HG03520 (cell line): ENCODE results near the gene FOSL1.

ENCODE experiments used
- ATAC-seq: cut with Tn5 transposase; IDR thresholded peaks from one replicate; pipeline ENCODE4 v1.9.1; 2021; ENCODE audit warnings: mild to moderate bottlenecking, moderate library complexity; ENCODE audit not compliant: unreplicated experiment

FOSL1 gene

DNA sequence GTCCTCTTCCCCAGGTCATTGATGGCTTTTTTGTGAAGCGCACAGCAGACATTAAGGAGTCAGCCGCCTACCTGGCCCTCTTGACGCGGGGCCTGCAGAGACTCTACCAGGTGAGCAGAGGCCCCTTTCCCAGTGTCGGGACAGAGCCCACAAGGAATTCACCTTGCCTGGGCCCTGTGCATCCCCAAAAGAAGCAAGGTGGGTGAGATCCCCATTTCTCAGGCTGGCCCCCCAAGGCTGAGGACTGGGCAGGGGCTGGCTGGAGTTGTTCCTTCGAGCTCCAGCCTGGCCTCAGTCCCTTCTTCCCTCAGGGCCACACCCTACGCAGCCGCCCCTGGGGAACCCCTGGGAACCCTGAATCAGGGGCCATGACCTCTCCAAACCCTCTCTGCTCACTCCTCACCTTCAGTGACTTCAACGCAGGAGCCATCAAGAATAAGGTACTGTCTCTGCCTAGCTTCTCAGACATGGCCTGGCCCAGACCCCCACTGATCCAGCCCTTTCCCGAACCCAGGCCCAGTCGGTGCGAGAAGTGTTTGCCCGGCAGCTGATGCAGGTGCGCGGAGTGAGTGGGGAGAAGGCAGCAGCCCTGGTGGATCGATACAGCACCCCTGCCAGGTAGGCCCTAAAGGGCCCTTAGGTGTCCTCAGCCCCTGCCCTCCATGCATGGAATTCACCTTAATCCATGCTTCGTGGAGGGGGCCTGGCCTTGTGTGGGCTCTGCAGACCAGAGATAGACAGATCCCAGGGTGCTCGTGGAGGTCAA lies 35.3 kb downstream of the FOSL1 start:
- ATAC-seq = no peak

DNA sequence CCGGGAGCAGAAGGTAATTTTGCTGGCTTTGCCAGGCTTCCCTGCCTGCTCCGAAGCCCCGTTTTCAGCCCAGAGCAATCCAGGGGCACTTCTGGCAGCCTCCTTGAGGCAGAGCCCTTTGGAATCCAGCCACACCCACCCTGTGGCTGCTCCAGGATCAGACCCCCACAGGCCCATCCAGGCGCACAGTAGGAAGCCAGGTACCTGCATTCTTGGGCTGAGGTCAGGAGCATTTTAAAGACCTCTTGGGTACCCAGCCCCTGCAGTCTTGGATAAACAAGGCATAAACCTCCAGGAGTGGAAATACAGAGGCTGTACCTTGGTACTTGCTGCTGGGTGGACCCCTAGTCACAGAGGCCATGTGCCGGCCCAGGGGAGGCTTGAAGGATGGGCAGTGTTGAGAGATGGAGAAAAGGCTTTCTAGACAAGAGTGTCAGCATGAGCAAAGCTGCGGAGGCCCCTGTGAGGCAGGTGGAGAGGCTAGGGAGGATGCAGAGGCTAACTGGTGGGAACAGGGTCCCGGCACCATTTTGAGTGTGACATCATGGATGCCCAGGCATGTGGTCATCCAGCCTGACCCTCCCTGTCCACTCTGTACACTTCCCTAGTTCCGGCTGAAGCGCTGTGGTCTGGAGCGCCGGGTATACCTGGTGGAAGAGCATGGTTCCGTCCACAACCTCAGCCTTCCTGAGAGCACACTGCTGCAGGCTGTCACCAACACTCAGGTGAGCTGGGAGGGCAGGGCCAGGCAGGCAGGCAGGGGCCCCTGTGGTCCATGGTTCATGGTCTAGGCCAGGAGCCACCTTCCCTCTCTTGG lies 36.1 kb downstream of the FOSL1 start:
- ATAC-seq = no peak

DNA sequence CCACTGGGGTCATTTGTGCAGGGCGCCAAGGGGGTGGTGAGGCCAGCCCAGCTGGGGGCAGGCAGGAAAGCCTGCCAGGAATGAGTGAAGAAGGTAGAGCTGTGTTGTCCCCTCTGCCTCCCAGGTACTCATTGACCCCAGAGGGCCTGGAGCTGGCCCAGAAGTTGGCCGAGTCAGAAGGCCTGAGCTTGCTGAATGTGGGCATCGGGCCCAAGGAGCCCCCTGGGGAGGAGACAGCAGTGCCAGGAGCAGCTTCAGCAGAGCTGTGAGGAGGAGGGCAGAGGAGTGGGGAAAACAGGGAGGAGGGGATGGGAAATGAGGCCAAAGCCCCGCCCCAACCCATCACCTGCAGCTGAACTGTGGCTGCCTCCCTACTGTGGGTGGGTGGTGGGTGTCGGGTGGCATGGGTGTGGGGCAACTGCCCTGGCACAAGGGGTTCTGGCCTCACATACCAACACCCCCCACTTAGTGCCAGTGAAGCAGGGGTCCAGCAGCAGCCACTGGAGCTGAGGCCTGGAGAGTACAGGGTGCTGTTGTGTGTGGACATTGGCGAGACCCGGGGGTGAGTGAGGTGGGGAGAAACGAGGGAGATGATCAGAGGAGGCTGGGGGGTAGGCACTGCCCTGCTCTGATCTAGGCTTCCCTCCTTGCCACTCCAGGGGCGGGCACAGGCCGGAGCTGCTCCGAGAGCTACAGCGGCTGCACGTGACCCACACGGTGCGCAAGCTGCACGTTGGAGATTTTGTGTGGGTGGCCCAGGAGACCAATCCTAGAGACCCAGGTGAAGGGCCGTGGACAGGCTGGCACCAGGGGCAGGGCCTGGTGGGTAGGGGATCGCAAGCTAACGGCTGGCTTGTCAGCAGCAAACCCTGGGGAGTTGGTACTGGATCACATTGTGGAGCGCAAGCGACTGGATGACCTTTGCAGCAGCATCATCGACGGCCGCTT lies 37.0 kb downstream of the FOSL1 start:
- no peak for ATAC-seq

DNA sequence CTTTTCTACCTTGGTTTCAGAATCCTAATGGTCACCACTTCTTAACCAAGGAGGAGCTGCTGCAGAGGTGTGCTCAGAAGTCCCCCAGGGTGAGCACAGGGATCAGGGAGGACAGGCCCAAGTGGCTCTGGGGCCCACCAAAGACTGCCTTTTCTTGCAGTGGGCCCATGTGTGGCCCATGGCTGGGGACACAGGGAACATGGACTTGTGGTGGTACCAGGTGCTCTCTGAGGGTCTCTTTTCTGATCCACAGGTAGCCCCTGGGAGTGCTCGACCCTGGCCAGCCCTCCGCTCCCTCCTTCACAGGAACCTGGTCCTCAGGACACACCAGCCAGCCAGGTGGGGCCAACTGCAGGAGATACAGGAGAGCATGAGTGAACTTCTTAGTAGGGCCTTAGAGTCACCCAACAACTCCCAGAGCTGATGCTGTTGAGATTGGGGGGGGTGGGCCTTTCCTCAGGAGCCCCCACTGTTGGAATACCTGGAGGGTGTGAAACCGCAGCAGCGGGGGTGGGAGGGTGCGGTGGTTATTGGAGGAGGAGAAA lies 37.9 kb downstream of the FOSL1 start:
- no peak for ATAC-seq

DNA sequence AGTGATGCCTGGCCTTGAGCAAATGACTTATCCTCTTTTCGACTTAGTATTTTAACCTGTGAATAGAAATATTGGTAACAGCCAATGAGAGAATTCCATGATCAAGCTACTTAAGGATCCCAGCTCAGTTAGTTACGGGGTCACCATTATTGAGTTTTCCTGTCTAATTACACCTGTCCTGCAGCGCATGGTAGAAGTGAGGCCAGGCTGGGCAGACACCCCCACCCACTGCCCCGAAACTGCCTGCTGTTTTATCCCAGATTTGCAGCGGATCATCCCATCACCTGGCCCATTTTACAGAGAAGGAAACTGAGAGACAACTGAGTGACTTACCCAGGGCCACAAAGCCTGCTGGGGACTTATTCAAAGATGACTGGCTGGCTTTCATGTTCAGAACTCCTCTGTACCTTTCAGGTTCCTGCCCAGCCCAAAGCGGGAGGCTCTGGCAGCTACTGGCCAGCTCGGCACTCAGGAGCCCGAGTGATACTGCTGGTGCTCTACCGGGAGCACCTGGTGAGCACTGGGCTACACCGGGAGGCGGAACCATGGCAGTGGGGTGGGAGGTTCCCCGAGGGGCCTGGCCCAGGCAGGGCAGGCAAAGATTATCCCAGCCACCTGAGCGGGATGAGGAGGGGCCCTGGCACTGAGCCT lies 38.5 kb downstream of the FOSL1 start:
- no peak for ATAC-seq

DNA sequence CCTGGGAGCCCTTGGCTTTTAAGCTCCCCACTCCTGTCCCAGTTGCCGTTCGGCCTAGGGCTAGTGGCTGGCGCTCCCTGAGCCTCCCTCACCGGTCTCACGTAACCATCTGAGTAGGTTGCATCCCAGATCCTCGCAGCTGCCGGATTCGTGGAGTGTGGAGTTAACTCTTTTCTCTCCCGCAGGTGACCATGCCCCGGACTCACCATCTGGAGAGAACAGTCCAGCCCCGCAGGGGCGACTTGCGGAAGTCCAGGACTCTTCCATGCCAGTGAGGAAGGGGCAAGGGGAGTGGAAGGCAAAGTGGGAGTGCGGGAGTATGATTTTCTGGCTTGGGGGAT lies 39.1 kb downstream of the FOSL1 start:
- ATAC-seq = no peak

DNA sequence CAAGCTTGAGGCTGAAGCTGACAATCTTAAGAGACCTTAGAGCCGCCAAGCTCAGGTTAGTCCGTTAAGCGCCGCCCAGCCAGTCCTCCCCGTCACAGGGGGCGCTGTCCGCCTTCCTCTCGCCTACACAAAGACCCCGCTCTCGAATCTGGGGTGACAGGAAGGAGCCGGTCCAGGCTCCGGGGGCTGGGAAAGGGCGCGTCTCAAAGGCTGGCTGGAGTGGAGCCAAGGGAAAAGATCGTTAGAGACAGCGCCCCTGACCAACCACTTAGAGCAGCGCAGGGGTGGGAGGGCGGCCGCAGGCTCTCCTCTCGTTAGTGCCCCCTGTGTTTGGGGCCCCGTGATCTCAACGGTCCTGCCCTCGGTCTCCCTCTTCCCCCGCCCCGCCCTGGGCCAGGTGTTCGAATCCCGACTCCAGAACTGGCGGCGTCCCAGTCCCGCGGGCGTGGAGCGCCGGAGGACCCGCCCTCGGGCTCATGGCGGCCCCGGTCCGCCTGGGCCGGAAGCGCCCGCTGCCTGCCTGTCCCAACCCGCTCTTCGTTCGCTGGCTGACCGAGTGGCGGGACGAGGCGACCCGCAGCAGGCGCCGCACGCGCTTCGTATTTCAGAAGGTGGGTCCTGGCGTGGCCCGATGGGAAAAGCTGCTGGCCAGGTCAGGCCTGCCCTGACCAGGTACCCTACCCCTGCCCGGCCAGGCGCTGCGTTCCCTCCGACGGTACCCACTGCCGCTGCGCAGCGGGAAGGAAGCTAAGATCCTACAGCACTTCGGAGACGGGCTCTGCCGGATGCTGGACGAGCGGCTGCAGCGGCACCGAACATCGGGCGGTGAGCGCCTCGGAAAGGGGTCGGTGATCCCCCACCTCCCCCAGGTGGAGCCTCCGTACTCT lies 39.7 kb downstream of the FOSL1 start, which contains the start of gene MUS81:
Gene MUS81 (plus strand): TSS at position 156 of the 887 bp plus-strand sequence. CDS start 321 bp downstream, at position 477.
- no peak for ATAC-seq

DNA sequence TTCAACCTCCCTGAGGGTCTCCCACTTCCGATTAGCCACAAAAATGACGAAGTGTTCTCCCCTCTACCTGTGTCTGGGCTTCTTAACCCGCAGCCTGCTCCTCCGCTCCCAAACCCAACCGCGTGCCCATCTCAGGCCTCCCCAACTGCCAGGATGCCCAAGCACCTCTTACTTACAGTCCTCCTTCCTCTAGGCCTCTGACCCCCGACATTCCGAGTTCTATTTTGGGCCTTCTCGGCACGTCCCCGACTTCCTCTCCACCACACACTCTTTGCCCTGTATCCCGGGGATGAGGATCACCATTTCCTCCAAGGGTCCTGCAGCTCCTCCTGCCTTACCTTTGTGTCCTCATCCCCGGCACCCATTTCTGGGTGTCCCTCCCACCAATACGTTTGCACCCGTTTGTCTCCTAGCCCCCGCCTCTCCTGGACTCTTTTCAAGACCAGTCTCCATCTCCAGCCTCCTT lies 40.3 kb downstream of the FOSL1 start:
- no peak for ATAC-seq

DNA sequence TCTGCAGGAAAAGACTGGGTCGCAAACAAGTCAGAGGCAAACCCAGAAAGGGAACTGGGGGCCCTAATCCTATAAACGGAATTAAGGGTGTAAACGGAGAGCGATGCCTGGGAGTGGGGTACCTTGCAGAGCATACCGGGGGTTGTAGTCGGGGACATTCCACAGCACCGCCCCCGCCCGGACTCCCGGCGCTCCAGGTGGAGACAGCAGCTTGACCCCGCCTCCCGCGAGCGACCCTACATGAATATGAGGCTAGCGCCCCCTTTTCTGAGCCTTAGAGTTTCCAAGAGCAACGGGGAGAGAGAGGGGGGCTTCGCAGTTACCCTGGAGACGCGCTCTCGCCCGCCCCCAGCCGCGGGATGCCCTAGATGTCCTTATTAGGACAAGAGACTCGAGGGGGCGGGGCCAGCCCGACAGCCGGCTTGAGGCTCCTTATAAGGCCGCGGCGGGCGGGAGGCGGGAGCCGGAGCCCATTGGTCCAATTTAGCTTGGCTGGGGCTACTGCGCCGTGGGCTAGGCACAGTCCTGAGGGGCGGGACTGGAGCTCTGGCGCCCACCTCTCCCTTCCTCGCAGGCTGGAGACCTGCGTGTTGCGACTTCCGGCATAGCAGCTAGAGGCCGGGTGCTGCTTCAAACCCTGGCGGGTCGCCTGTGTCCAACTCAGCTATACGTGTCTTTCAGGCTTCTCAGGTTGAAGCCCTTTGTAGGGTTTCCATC lies 40.9 kb downstream of the FOSL1 start:
- ATAC-seq = peak; percentile 45

DNA sequence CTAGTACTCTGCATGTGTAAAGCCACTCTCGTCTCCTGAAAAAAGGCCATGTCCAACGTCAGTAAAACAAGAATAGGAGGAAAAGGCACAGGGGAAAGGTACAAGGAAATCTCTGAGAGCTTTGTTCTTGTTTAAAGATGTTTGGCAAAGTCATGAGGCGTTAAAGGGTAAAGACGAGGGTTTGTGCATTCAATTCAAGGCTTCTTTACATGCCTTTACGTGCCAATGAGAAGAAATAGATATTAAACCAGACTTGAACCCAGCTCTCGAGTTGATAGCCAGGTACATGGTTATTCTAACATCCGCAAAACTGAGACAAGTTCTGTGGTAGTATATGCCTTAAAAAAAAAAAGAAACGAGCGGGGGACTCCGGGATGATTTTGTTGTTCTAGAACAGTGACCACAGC lies 41.5 kb downstream of the FOSL1 start:
- no peak for ATAC-seq

DNA sequence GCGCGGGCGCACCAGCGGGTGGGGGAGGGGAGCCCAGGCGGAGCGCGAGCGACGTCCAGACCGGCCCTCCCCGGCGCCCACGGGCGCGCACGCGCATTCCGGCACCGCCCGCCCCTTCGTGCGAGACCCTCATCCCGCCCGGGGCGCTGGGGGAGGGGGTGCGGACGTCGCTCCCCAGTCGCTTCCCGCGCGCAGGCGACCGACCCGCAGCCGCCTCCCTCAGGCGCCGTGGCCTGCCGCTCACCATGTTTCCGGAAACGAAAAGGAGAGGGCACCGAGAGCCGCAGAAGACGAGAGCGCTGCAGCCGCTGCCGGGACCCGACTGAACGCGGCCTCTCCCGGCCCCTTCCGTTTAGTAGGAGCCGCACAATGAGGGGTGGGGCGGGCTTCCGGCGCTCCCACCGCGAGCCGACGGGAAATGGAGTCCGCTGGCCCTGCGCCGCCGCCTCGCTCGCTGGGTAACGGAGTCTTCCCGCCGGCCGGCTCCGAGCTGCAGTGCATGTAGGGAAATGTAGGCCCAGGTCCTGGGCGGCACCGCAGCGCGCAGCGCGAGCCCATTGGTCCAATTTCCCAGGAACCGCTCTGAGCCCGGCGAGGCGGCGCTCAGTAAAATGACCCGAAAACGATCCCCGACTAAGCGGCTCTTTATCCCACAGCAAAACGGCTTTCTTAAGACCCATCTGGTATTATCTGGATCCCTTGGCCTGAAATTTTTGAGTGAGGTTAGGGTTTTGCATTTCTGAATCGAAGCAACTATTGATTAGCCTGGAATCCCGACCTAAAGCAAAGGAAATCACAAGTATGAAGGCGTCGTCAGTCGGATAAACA lies 42.1 kb downstream of the FOSL1 start, which contains the start of gene CFL1:
Gene CFL1 (minus strand): TSS at position 328 of the 828 bp plus-strand sequence. CDS start 81 bp downstream, at position 247.
- peak; percentile 43 for ATAC-seq

DNA sequence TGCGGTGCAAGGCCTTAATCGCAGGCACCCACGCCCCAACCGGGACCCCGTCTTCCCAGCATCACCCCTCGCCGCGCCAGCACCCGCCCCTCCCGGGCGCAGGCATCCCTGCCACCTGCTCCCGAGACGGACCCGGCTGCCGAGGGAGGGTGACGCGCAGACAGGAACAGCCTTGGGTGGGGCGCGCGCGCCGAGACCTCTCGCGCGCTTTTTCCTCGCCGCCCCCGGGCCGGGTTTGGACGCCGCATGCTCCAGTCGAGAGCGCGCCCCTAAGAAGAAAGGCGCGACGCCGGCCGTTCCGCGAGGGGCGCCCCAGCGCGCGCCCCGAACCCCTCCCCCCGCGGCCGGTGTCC lies 42.7 kb downstream of the FOSL1 start:
- ATAC-seq = peak; percentile 1

DNA sequence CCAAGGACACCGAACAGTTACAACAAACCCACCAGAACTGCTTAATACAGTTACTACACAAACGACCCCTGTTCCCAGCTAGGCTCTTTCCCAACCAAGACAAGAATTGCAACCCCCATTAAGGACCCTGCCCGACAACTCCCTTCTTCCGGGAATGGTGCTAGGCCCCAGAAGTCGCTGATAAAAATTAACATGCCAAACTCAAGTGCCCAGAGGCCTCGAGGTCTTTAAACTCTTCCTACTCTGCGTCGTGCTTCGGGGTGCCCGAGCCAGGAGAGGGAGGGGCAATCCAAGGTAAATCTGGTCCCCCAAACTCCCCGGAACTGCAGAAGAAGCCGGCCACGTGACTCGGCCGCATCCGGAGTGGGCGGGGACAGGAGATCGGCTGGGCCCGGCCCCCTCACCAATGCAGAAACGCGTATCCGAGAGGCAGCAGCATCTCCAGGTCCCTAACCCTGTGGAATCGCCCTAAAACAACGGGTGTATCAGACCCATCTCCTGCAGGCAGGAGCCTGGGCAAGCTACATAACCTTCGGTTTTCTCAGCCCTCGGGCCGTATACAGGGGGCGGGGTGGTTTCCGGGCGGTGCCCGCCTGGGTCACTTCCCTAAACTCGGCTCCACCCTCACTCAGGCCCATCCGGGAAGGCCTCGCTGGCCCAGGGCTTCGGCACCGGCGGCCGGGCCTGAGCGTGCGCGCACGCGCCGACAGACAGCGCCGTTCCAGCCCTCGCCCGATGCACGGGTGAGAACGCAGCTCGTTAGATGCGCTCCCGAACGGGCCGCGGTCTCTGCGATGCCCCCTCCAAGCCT lies 43.3 kb downstream of the FOSL1 start:
- no peak for ATAC-seq

DNA sequence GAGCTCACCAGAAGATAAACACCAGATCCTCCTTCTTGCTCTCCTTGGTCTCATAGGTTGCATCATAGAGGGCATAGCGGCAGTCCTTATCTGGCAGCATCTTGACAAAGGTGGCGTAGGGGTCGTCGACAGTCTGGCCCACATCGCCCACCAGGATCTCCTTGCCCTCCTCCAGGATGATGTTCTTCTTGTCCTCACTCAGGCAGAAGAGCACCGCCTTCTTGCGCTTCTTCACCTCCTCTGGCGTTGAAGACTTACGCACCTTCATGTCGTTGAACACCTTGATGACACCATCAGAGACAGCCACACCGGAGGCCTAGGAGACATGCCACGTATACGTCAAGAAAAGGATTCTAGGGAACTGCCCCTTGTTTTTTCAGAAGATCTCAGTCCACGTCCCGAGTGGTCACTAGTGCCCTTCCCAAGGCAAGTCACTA lies 44.2 kb downstream of the FOSL1 start:
- no peak for ATAC-seq

DNA sequence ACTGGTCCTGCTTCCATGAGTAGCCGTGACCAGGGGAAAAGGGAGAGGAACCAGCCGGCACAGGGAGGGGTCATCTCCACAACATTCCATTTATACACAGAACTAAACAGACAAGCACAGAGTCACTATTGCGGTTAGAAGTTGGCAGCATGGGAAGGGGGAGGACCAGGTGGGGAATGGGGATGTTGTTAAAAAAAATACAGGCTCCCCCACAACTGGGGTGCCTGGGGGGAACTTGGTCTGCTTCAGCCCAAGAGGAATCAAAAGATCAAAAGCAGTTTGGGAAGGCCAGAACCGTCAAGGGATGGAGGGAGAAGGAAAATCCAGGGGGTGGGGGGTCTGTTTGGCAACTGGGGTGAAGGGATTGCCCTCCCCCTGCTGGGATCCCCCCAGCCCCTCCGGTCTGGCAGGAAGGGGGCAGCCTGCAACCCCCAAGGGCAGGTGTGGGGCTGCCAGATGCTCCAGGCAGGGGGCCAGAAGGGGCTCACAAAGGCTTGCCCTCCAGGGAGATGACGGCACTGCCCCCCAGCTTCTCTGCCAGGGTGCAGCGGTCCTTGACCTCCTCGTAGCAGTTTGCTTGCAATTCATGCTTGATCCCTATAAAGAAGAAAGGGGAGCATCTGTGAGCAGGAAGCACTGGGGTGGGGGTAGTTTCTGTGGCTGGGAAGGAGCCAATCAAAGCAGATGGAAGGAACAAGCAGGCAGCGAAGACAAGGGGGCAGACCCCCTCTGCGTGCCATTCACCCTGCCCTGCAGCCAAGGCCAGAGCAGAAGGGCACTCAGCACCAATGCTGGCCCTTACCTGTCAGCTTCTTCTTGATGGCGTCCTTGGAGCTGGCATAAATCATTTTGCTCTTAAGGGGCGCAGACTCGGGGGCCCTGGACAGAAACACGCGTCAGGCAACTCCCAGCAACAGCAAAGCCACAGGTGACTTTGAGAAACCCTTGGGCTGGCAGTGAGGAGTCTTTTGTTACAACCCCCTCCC lies 45.0 kb downstream of the FOSL1 start:
- ATAC-seq = no peak

DNA sequence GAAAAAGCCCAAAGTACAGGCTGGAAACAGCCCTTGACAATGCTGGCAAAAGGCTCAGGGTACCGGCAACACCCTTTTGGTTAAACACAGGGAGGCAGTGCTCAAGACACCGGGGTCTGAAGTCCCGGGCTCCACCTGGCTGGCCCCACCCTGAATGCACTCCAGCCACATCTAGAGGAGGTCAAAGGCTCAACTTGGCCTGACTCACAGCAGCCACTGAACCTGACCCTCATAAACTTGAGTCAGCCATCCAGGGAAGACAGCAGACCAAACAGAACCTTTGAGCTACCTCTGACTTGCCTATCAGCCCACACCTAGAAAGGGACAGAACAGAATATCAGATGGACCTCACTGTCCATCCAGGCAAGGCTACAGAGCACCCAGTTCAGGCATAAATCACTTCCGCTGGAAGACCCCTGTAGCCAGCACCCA lies 46.0 kb downstream of the FOSL1 start:
- no peak for ATAC-seq
